GM19043 (cell line): ENCODE measurements around the gene PRKN.

ENCODE experiments used
- ATAC-seq: cut with Tn5 transposase; IDR thresholded peaks from one replicate; pipeline ENCODE4 v1.9.1; 2021; ENCODE audit warnings: low read depth; ENCODE audit not compliant: unreplicated experiment

PRKN gene

DNA sequence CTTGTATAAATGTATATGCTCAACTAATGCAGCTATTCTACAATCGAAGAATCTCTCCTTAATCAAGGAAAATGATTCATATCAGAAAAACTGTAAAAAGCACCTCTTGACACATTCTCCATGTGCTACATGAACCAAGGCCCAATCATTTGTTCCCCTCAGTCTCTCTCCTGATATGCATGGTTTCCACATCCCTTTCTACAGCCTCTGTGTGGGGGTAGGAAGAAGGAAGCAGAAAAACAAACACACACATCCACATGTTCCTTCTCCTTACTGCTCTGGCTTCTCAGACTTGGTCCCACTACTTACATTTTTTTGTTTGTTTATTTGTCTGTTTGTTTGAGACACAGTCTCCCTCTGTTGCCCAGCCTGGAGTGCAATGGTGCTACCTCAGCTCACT lies 510.5 kb downstream of the PRKN start:
- ATAC-seq = no peak

DNA sequence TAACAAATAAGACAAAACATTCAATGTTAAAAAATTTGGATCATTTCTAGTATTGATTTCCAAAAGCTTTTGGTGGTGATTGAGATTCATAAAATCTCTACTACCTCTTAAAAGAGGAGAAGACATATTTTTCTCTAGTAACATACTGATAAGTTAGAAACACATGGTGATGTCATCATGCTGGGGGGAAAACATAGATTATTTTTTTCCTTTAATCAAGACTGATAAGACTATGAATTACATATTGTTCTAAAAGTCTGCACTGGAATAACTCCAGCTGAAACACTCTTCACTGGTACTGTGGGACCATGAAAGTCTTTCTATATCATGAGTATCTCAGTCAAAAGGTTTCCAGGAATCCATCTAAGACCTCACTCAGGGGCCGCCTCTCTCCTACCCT lies 515.8 kb downstream of the PRKN start:
- ATAC-seq = no peak

DNA sequence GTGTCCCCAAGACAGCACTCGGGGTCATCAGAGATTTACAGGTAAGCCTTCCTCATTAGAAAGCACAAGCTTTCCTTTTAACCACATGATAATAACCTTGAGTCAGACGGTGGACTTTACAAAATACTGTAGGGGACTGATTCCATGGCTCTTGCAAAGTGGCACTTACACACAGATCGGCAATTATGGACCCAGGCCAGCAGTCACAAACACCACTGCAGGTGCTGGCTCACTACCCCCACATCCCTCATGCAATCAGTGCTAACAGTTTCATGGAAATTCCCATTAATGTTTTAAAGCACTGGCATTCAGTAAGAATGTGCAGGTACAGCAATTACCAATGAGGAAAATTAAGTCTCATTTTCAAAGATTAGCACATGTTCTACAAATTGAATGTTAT lies 516.5 kb downstream of the PRKN start:
- no peak for ATAC-seq

DNA sequence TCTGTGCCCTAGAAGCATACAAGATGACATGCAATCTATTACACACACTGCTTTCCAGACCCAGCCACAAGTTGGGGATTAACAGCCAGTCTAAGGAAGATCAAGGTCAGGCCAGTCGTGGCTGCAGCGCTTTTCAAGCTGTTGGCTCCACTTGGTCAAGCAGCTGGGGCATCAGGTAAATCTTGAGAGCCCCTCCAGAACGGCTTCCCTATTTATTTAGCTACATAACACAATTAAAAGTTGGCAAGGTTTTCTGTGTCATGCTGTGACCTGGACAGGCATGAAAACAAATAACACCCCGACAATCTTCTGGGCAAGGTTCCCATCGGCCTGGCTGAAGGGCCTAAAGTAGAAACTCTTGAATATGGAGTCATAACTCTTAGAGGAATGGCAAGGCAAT lies 524.3 kb downstream of the PRKN start:
- no peak for ATAC-seq

GRCh38 chr6:162200945-162201690 lies 526.4 kb downstream of the PRKN start:
- no peak for ATAC-seq

- ATAC-seq = no peak
These were observed 527.5 kb downstream of the PRKN start for GRCh38 chr6:162200041-162200440.

DNA sequence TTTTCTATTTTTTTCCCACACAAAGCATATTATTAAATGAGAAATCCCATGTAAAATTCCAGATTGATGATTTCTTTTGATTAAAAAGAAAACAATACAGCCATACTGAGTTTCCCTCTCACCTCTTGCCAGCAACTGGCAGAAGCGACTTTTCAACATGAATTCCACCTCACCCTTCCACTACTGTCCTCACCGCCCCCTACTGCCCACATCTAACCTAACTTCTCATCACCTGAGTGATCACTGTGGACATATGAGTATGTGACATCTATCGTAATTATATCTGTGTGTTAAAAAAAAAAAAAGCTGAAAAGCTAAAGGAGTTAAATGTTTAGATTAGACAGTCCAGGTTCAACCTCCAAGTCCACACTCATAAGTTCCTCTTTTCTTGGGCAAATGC lies 528.6 kb downstream of the PRKN start:
- no peak for ATAC-seq

GRCh38 chr6:162198076-162198475 lies 529.5 kb downstream of the PRKN start:
- no peak for ATAC-seq

GRCh38 chr6:162195441-162195840 lies 532.1 kb downstream of the PRKN start:
- no peak for ATAC-seq

GRCh38 chr6:162190981-162191380 lies 536.6 kb downstream of the PRKN start:
- ATAC-seq = no peak

DNA sequence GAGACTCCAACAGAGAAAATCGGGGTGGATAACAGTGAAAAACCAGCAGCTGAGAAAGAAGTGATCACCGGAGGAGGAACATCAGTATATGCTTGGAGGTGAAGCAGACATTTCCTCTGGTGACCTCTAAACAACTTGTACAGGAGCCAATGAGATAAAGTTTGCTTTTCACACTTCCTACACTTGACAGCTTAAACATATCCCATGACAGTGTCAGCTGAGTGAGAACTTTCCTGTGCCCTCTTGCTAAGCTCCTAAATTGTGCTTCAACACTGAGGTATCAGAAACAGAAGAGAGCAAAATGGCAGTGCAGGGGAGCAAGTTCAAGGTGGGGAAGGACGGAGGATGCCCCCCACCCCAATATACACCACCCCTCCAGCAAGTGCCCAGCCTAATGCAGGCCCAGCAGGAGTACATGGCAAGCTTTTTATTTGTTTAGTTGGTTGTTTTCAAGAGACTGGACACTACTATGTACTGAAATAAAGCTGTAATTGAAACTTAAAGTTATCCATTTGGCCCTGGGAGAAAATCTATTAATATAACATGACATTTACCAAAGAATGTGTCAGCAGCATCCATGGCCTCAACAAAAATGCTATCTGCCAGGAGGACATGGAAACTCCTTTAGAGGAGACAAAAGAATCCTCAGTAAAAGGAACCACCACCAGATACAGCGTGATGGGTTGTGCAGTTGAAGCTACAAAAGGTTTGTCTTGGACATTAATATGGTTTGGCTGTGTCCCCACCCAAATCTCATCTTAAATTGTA lies 540.2 kb downstream of the PRKN start:
- ATAC-seq = no peak

GRCh38 chr6:162184465-162184864 lies 543.1 kb downstream of the PRKN start:
- ATAC-seq = no peak

- no peak for ATAC-seq
These were observed 545.7 kb downstream of the PRKN start for GRCh38 chr6:162181741-162182401.

- ATAC-seq = no peak
These were observed 546.5 kb downstream of the PRKN start for GRCh38 chr6:162181111-162181510.

DNA sequence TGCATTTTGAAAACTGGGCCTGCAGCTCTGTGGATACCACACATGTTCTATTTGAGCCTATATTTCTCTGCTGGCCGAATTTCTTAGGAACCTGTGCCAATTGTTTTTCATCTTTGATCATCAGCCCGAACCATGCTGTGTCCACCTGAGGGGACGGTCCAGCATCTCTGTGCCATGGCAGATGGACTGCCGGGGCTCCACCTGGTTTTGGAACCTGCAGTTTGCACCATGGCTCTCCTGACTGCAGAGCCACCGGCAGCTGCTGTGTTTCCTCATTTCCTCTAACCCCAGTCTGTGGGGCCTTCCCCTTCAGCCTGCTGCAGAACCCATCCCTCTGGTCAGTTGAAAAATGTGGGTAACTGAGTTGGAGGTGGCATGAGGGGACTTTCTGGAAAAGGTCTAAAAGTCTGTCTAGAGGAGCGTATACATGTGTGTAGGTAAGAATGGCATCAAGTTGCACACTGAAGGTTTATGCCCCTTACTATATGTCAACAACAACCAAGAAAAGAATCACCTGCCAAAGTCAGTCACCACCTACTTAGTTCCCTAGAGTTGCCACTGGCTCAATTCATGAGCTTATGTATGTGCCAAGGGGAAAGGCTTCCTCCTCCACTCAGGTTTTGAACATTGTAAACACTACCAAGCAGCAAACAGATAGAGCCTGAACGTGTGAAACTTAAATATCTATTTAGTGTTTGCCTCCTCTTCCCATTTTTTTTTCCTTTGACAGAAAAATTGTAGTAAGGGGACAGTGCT lies 548.2 kb downstream of the PRKN start:
- ATAC-seq = no peak

GRCh38 chr6:162178666-162179065 lies 548.9 kb downstream of the PRKN start:
- ATAC-seq = no peak

- ATAC-seq = no peak
These were observed 549.3 kb downstream of the PRKN start for GRCh38 chr6:162178266-162178665.

DNA sequence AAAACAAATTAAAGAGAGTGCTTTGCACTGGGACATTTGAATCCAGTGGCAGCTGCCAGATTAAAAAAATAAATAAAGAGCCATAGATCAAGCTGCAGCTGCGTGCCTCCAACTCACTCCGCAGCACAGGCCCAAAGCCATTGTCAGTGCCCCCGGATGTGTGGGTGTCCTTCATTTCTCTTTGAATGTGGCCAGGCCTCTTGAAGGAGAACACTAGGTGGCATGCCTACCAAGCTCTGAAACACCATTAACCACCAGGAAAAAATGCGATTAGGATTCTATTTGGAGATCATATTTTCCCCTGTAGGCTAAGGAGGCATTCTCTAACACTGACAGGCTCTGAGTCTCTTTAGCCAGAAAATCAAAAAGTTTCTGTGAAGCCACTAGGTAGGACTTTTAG lies 549.8 kb downstream of the PRKN start:
- ATAC-seq = no peak

DNA sequence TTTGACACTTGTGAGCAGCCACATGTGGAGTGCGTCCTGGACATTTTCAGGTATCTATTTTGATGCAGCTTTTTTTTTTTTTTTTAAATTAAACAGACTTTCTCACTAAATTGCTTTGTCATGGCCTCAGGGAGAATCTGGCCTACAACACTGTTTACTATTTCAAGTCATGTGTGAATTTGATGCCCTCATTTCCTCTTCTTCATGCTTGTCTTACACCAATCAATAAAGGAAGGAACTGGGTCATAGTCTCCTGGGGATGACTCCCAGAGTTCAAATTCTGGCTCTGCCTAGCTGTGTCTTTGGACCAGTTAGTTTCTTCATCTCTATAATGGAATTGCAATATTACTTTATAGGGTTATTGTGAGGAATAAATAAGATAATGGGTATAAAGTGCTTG lies 554.1 kb downstream of the PRKN start:
- ATAC-seq = no peak

GRCh38 chr6:162165479-162165878 lies 562.1 kb downstream of the PRKN start:
- ATAC-seq = no peak
